HG02981 (cell line): ENCODE measurements around the gene CCDC28A.

ENCODE experiments used
- ATAC-seq: cut with Tn5 transposase; IDR thresholded peaks from one replicate; pipeline ENCODE4 v1.9.1; 2021; ENCODE audit warnings: mild to moderate bottlenecking, moderate library complexity; ENCODE audit not compliant: unreplicated experiment

The CCDC28A gene

GRCh38 chr6:138833816-138834539 lies 60.4 kb downstream of the CCDC28A start:
- no peak for ATAC-seq

GRCh38 chr6:138837246-138837645 lies 63.7 kb downstream of the CCDC28A start:
- ATAC-seq: no peak
